Frontal cortex (tissue), 4 donors: ENCODE data around the gene LHPP. TPM values are rescaled to one million over a fixed set of nuclear protein-coding genes. Genes with fewer than 3 reads are reported as not detected.

Source experiments
- DNase-seq, 2 donors: peaks; one replicate each; pipeline ENCODE4 v3.0.0; 2012; ENCODE audit warnings: low spot score in 2 of 2
- FAIRE-seq: peaks from 2 replicates; lab custom pipeline; 2012; peaks lifted over from hg19 to GRCh38; lab: Jason Lieb, UNC
- total RNA-seq: library from RNA; depleted of rRNA; stranded (reverse); fragments of >200 nt; gene quantifications from one replicate; pipeline ENCODE4 v1.2.3, GENCODE V29; 2014
- donor health status: control.
- donor health status: control.
- donor health status: control.

Gene LHPP
- total RNA-seq, 1 donor from 2014 or later = 16.3 TPM

DNA sequence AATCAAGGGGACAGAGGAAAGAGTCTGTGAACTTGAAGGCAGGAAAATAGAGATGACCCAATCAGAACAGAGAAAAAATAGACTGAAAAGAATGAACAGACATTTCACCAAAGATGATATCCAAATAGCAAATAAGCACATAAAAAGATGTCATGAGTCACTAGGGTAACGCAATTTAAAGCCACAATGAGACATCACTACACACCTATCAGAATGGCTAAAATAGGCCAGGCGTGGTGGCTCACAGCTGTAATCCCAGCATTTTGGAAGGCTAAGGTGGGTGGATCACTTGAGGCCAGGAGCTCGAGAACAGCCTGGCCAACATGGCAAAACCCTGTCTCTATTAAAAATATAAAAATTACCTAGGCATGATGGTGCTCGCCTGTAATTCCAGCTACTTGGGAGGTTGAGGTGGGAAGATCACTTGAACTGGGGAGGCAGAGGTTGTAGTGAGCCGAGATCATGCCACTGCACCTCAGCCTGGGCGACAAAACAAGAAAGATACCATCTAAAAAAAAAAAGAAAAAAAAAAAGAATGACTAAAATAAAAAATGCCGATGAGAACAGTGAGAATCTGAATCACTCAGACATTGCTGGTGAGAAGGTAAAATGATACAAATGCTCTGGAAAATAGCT, 100.9 kb downstream of the LHPP start:
- DNase-seq = no peak
- no peak for FAIRE-seq

DNA sequence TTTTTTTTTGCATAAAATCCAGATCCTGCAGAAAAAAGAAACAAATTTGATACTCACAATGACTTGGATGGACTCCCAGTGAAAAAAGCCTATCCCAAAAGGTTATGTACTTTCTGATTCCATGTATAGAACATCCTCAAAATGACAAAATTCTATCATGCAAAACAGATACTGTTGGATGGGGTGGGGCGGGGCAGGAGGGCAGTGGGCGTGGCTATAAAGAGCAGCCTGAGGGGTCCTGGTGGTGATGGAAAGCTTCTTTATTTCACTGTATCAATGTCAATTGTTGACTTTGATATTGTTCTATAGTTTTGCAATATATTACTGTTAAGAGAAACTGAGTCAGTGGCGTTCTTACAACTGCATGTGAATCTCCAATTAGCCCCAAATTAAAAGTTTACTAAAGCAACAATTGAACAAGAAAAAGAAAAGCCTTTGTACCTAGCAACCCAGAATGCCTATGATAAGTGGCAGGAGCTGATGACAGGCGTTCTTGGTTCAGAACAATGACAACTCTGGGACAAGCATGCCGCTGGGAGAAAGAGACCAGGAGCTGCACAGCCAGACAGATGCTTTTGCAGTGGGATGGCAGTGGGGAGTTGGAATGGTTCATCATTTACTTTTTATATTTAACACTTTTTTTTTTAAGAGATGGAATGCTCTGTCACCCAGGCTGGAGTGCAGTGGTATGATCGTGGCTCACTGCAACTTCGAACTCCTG, 101.9 kb downstream of the LHPP start:
- FAIRE-seq = no peak
- no peak for DNase-seq

DNA sequence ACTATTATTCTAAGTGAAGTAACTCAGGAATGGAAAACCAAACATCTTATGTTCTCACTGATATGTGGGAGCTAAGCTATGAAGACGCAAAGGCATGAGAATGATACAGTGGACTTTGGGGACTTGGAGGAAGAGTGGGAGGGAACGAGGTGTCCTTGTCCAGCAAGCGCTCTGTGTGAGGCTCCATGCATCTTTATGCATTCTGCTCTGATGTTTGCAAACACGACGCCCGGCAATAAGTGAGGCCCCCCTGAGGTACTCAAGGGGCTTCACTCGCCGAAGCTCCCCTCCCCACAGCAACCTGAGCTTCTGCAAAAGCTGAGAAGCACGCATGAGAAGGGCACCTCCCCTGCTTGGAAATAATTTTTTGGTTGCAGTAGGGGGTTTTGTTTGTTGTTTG, 103.3 kb downstream of the LHPP start:
- FAIRE-seq = no peak
- no peak for DNase-seq

DNA sequence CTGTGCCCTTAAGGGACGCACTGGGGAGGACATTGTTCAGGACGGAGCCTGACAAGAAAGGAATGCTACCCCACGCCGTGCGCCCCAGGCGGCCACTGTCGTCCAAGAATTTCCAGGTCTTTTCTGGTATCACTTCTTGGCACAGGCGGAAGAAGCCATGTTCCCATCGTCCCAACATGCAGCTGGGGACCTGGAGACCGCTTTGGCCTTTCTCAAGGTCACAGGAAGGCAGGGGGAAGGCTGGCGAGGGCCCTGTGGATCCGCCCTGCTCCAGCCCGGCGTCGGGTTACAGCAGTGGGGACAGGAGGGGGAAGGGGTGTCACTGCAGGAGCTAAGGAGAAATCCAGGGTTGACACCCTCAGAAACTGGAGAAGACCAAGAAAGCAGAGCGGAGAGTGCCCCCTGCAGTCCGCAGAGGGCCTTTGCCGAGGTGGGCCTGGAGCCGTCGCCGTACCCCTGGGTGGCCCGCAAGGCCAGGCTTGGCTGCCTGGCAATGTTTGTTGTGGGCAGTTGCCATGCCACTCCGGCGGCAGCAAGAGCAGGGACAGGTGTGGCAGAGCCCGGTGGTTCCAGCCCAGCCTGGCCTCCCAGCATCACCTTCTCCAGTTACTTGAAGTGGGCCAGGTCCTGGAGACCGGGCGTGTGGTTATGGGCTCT, 104.1 kb downstream of the LHPP start:
- FAIRE-seq (no peak), DNase-seq (no peak)

DNA sequence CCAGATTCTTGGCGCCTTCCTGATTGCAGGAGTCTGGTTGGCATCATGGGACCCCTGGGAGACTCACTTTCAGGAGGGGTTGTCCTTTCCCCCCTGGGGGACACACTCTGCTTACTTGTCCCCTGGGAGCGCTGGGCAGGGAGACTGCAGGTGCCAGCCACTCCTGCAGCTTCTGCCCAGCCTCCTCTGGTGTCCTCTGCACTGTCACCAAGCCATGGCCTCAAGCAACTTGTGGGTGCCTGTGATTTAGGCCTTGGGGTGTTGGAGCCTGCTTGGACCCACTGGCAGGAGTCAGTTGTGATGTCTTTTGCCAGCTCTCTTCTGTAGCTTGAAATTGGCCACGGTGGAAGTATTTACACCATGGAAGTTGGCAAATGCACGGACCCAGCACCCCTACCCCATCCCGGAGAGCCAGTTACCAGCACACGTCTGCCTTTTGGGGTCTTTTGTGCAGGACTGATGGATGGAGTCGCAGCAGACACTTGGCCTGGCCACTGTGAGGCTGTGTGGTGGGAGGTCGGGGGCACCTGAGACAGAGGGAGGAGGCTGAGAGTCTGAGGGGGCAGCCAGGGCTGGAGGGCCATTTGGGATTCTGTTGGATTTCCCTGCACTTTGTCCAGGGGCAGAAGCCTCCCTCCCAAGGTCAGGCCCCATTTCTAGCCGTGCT, 104.7 kb downstream of the LHPP start:
- no peak for FAIRE-seq
- DNase-seq = no peak

DNA sequence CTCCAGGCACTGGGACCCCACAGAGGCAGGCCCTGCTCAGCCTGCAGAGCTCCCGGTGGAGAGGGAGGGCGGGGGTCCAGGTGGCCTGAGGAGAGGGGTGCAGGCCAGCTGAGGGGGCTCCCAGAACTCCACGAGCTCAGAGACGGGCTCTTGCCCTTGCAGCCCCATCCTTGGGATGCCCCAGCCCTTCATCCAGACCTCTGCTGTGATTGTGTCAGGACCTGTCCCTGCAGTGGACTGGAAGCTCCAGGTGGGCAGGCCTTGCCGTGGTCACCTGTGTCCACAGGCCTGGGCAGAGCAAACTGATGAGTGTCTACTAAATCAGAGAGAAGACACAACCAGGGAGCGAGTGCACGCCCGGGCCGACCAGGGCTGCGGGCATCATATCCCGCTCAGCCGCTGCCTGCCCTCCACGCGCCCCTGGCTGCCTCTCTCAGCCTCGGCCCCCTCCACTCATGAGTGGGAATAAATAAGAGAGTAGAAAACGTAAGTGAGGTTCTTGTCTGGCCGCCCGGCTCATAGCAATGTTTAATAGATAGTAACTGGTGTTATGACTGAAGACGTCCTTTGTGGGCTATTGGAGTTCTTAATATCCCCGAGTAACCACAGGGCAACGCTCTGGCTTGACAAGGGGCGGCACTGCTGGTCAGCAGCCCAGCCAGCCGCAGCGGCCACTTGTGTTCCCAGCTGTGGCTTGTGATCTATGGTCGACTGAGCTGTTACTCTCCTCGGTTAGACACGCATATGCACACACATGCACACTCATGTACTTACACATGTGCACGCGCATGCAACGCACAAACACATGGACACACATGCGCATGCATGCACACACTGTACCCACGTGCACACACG, 105.6 kb downstream of the LHPP start:
- peak in 1 of 2 donors; percentile 52 for DNase-seq
- no peak for FAIRE-seq

DNA sequence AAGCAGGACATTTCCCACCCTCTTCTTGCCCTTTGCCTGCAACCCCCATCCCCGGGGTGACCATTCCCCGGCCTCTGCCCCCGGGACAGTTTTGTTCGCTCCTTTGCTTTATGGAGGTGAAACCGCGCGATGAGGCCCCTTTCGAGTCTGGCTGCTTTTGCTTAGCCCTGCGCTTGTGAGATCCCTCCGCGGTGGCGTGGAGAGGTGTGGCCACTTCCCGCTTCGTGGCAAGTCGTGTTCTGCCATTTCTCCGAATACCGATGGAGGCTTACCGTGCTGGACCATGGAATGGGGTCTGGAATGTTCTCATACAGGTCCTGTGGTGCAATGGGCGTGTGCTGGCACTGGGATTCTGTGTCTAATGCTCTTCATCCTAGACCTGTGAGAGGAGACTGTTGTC, 106.7 kb downstream of the LHPP start:
- FAIRE-seq = no peak
- DNase-seq = no peak

DNA sequence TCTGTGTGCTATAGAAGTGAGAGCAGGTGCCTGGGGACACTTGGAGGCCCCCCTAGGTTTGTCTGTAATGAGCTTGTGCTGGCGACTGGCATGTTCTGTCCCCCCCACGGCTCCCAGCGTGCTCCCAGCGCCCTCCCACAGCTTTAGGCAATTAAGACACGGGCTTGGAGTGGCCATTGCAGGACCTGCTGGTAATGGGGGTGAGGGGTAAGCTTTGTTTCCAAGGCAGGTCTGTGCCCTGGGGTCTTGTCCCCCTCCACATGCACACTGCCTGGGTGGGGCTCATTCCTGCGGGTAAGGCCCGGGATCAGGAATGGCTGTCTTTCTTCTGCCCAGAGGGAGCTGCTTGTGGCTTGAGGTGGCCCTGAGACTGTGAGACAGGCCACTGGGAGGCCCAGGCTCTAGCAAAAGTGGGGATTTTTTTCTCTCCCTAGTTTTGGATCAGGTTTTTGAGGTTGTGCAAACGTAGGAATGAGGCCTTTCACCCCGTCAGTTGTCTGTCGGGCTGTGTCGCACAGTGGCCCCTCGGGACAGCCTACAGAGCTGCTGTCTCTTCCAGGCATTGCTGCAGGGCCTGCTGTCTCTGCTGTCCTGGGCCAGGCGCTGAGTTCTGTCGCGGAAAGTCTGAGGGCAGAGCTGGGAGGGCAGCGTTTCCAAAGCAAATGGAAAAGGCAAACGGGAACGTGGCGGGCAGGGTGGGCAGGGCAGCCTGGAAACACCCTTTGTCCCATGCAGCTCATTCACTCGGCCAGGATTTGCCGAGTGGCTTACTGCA, 107.4 kb downstream of the LHPP start:
- DNase-seq = no peak
- FAIRE-seq = no peak

DNA sequence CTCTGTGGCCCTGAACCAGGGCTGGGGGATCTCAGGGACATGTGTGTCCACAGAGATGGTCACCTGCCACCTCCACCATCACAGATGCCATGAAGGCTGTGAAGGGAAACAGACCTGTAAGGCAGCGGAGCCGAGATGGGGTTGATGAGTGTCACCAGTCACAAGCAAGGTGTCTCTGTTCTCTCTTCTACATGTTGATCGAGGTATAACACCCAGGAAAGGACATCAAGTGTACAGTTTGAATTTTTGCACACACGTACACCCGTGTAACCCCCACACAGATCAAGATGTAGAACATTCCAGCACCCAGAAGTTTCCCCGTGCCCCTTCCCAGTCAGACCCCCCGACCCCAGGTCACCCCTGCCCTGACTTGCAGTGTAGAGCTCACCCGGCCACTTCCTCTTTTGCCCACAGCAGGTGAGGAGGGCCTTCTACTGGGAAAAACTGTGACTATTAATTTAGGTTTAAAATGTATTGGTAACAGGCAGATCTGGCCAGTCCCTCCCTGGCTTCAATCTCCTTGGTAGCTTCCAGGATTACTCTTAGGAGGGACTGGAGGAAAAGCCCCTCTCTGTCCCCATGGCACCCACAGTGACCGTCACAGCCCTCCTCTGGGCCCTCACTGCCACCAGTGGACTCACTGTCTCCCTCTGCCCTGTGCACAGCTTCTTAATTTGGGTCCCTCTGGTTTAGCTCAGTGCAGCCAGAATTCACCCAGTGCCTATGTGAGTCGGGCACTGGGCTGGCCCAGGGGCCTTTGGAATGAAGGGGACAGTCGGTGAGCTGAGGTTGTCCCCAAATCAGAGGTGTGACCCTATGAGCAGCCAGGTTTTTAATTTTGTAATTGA, 108.2 kb downstream of the LHPP start:
- no peak for DNase-seq
- no peak for FAIRE-seq

DNA sequence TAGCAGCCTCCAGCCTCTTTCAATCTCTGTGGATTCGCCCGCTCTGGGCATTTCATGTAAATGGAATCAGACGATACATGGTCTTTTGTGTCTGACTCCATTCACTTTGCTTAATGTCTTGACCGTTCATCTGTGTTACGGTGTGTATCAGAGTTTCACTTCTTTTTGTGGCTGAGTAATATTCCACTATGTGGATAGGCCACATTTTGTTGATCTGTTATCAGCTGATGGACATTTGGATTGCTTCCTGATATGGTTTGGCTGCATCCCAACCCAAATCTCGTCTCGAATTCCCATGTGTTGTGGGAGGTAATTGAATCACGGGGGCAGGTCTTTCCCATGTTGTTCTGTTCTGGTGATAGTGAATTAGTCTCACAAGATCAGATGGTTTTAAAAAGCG, 109.0 kb downstream of the LHPP start:
- DNase-seq (no peak), FAIRE-seq (no peak)

DNA sequence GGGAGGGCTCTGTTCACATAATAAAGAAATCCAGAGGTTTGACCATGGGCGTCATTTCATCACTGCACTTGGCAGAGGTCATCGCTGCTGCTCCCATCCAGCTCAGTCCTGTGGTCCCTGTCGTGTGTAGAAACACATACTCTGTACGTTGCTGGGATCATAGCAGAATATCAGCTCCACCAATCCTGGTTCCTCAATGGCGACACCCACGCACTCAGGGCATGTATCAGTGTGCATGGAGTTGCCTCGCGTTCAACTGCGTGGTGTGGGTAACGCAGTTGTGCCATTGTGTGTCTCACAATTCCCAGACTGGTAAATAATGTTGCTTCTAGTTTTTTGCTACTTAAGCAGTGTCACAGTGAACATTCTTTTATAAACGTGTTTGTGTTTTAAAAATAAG, 111.1 kb downstream of the LHPP start:
- FAIRE-seq = no peak

DNA sequence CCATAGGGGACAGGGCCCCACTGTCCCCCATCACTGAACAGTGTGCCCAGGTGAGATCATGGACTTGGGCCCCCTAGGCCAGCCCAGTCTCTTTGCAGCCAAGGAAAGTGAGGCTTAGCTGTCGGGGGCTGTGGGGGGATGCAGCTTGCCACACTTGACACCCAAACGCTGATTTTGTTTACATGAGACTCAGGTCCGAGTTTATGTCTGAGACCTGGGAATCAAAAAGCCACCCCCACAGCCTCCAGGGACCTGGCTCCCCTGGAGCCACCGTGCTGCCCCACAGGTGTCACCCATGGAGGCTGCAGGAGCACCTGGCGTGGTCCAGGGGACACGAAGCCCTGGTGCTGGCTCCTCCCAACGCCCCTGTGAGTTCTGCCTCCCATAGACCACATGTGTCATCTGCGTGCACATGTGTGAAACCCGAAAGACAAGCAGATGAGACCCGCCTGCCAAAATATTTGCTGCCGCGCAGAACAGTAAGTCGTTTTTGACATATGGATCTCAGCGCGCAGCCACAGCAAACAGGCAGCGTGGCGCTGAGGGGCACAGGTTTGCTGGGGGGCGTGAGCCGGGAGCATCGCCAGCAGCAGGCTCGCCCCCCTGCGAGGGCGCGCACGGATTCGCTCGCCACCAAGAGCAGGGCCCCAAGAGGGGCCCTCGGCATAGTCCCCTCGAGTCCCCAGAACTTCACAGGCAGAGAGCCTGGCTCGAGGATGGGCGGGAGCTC, 112.3 kb downstream of the LHPP start:
- DNase-seq = no peak
- no peak for FAIRE-seq

More for the DNA sequence above, 111.1 kb downstream of the LHPP start:
- DNase-seq = no peak

DNA sequence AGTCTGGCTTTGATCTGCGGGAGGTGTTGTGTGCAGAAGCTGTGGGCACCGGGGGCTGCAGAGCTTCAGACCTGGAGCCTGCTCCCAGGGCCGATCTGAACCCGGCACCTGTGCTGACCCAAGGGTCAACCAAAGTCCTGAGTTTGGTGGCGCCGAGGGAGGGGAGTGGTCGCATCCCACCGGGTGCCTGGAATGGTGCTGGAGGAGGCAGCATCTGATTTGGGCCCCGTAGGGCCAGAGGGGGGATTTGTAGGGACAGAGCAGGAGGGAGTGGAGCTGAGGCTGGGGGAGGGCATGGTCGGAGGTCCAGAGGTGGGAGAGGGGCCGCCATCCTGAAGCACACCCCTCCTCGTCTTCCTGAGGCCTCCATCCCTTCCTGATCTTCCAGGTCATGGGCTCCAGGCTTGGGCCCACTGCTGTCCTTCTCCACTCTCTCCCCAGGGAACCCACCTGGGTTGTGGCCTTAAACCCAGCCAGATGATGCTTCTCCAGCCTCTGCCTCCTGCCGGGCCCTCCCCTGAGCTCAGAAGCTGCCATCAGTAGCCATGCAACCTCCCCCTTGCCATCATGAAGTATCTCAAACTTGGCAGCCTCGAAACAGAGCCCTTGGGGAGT, 112.9 kb downstream of the LHPP start:
- FAIRE-seq (no peak), DNase-seq (no peak)

DNA sequence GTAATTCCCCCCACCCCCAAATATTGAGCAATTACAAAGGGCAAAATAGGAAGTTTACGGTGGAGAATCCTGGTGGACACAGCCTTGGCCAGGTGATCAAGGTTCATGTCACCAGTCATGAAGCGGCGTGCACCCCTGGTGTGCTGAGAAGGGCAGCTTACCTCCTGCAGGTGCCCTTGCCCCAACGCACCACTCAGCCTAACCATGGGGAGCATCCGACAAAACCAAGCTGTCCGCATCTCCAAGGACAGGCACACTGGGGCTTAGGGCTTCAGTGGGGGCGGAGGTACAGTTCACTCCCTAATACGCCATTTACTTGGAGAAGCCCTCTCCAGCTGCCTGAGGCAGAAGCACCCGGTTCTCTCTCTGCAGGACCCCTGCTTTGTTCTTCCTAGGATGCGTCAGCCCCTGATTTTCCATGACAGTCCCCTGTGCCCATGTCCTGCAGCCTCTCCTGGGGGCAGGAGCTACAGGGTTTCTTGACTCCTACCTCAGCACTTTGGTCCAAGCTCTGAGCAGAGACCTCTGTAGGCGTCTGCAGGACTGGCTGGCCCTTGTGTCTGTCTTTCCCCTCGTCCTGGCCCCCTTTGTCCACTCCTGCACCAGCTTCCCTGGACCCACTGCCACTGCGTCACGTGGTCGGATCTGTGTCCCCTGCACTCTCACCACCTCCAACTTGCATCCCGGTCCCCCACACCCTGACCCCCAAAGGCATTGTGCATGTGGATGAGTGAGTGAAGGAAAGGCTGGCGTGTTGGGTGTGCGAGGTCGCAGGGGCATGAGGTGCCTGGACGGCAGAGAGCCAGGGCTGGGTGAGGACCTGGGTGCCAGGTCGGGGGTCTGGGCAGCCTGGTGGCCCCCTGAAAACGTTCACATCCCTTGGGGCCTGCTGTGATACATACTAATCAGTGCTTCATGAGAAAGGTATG, 113.7 kb downstream of the LHPP start:
- DNase-seq = no peak
- no peak for FAIRE-seq

DNA sequence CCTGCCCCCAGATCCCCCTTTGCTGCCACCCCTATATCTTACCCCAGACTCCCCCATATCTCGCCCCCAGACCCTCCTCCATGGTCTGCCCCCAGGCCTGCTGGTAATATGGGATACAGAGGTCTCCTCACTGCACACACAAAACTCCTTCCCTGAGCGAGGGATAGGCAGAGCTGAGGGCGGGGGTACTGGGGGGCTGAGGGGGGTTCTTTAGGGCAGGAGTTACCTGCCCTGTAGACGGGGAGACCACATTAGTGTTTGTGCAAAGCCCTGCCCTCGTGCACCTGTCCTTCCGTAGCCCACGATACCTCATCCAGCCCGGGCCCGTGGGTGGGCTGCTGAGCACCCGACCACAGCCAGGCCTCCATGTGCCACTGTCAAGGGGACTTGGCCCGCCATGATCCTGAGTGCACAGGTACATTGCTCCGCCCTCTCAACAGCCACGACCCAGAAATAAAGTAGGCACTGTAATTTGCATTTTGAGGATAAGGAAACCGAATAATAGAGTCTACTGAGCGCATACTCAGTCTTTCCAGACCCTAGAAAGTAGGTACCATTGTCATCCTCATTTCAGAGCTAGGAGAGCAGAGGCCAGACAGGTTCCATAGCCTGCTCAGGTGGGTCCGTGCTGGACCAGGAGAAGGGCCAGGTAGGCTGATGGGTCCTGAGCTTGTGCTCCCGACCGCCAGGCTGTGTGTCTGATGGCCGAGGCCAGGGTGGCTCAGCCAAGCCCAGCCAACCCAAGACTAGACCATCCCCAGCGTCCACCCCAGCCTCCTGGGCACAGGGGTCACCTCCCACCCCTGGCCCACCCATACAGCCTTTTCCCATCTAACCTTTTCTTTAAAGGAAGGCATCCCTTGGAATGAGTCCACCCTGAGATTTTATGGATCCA, 115.2 kb downstream of the LHPP start:
- FAIRE-seq = no peak
- no peak for DNase-seq
